Measurements from ENCODE around the gene PON1.
A peak's percentile ranks its signal among the peaks of the same experiment; 100 is the strongest.

The PON1 gene

GRCh38 chr7:95319570-95319969 is 4.8 kb downstream of the PON1 start:
- DNase-seq = no peak
- intact Hi-C loops (cut with DNase I) = no loop called here

GRCh38 chr7:95318501-95319100 is 5.7 kb downstream of the PON1 start:
- no peak for DNase-seq

GRCh38 chr7:95317966-95318365 is 6.4 kb downstream of the PON1 start:
- intact Hi-C loops (cut with DNase I) = no loop called here

More at GRCh38 chr7:95318501-95319100, 5.7 kb downstream of the PON1 start:
- intact Hi-C loops (cut with DNase I) = no loop called here

GRCh38 chr7:95317546-95317945 is 6.8 kb downstream of the PON1 start:
- intact Hi-C loops (cut with DNase I) = no loop called here
- DNase-seq = no peak

More at GRCh38 chr7:95317966-95318365, 6.4 kb downstream of the PON1 start:
- no peak for DNase-seq

- DNase-seq = no peak
- intact Hi-C loops (cut with DNase I) = no loop called here
Observed at GRCh38 chr7:95316588-95316987, 7.7 kb downstream of the PON1 start.

- intact Hi-C loops (cut with DNase I) = no loop called here
Observed at GRCh38 chr7:95312561-95312960, 11.8 kb downstream of the PON1 start.

GRCh38 chr7:95311389-95311788 is 12.9 kb downstream of the PON1 start:
- intact Hi-C loops (cut with DNase I) = no loop called here
- DNase-seq = no peak

More at GRCh38 chr7:95312561-95312960, 11.8 kb downstream of the PON1 start:
- no peak for DNase-seq

- intact Hi-C loops (cut with DNase I) = no loop called here
- DNase-seq = no peak
Observed at GRCh38 chr7:95309951-95310350, 14.4 kb downstream of the PON1 start.

- intact Hi-C loops (cut with DNase I) = no loop called here
Observed at GRCh38 chr7:95304990-95305389, 19.3 kb downstream of the PON1 start.

GRCh38 chr7:95303013-95303905 is 21.1 kb downstream of the PON1 start:
- DNase-seq = no peak
- intact Hi-C loops (cut with DNase I) = no loop called here

More at GRCh38 chr7:95304990-95305389, 19.3 kb downstream of the PON1 start:
- DNase-seq = peak in 30 of 42 donors; percentile 3 to 70 (median 31)

- intact Hi-C loops (cut with DNase I) = no loop called here
- no peak for DNase-seq
Observed at GRCh38 chr7:95298091-95298490, 26.2 kb downstream of the PON1 start.

GRCh38 chr7:95297041-95297440 is 27.3 kb downstream of the PON1 start:
- no peak for DNase-seq
- intact Hi-C loops (cut with DNase I) = no loop called here

GRCh38 chr7:95296456-95296855 is 27.9 kb downstream of the PON1 start:
- no peak for DNase-seq

GRCh38 chr7:95295397-95295796 is 28.9 kb downstream of the PON1 start:
- intact Hi-C loops (cut with DNase I) = no loop called here
- DNase-seq = no peak

More at GRCh38 chr7:95296456-95296855, 27.9 kb downstream of the PON1 start:
- intact Hi-C loops (cut with DNase I) = no loop called here

- DNase-seq = no peak
- intact Hi-C loops (cut with DNase I) = no loop called here
Observed at GRCh38 chr7:95290166-95290830, 34.0 kb downstream of the PON1 start.

- intact Hi-C loops (cut with DNase I) = no loop called here
Observed at GRCh38 chr7:95286096-95286495, 38.2 kb downstream of the PON1 start.

GRCh38 chr7:95279417-95279816 is 44.9 kb downstream of the PON1 start:
- intact Hi-C loops (cut with DNase I) = no loop called here
- no peak for DNase-seq

More at GRCh38 chr7:95286096-95286495, 38.2 kb downstream of the PON1 start:
- no peak for DNase-seq

- intact Hi-C loops (cut with DNase I) = no loop called here
- DNase-seq = no peak
Observed at GRCh38 chr7:95276114-95276513, 48.2 kb downstream of the PON1 start.

GRCh38 chr7:95269640-95270039 is 54.7 kb downstream of the PON1 start:
- intact Hi-C loops (cut with DNase I) = no loop called here
- no peak for DNase-seq

- intact Hi-C loops (cut with DNase I) = no loop called here
- DNase-seq = no peak
Observed at GRCh38 chr7:95267754-95268153, 56.6 kb downstream of the PON1 start.

All from head of caudate nucleus (tissue), 42 donors.